Left ventricle myocardium inferior (tissue), 1 donor: Measurements from ENCODE around the gene MRPL43. TPM values are rescaled to one million over a fixed set of nuclear protein-coding genes. Genes with fewer than 3 reads are reported as not detected.

Experiments used
- DNase-seq: peaks from one replicate; pipeline ENCODE4 v3.0.0-alpha.2; 2020
- H3K27ac ChIP-seq: fragments of 200-600 bp; replicated peaks from 2 replicates; pipeline ENCODE4 v1.8.0; 2021
- H3K27me3 ChIP-seq: fragments of 200-600 bp; 2 replicates; pipeline ENCODE4 v1.8.0; 2021; ENCODE audit warnings: low read depth
- H3K36me3 ChIP-seq: fragments of 200-600 bp; 2 replicates; pipeline ENCODE4 v1.8.0; 2021
- H3K4me1 ChIP-seq: fragments of 200-600 bp; 2 replicates; pipeline ENCODE4 v1.8.0; 2021
- H3K4me3 ChIP-seq: fragments of 200-600 bp; 2 replicates; pipeline ENCODE4 v1.8.0; 2021; ENCODE audit warnings: mild to moderate bottlenecking, moderate library complexity
- H3K9me3 ChIP-seq: fragments of 200-600 bp; replicated peaks from 2 replicates; pipeline ENCODE4 v1.8.0; 2021
- intact Hi-C: fragments of 100-400 bp; cut with micrococcal nuclease; formaldehyde crosslinking; loops from one replicate; pipeline ENCODE4 v1.11.0; 2022
- total RNA-seq: library from RNA; stranded (reverse); fragmentation: NEBNext Ultra II Directional; extraction: Animal tissue kit (Norgen Biotek cat#: 25700); gene quantifications from one replicate; pipeline ENCODE4 v1.2.1, GENCODE V29; 2021
- TF ChIP-seq, protein P1 (sequence below): fragments of 200-600 bp; IDR thresholded peaks from 2 replicates; pipeline ENCODE4 v1.8.0; 2021; ENCODE audit warnings: antibody characterized with exemption, mild to moderate bottlenecking, borderline replicate concordance
- donor health status: DM: no; HTN: yes; CAD: no; lungs with severe emphysema.

MRPL43 gene
- total RNA-seq, 1 donor from 2014 or later = 49.7 TPM

DNA sequence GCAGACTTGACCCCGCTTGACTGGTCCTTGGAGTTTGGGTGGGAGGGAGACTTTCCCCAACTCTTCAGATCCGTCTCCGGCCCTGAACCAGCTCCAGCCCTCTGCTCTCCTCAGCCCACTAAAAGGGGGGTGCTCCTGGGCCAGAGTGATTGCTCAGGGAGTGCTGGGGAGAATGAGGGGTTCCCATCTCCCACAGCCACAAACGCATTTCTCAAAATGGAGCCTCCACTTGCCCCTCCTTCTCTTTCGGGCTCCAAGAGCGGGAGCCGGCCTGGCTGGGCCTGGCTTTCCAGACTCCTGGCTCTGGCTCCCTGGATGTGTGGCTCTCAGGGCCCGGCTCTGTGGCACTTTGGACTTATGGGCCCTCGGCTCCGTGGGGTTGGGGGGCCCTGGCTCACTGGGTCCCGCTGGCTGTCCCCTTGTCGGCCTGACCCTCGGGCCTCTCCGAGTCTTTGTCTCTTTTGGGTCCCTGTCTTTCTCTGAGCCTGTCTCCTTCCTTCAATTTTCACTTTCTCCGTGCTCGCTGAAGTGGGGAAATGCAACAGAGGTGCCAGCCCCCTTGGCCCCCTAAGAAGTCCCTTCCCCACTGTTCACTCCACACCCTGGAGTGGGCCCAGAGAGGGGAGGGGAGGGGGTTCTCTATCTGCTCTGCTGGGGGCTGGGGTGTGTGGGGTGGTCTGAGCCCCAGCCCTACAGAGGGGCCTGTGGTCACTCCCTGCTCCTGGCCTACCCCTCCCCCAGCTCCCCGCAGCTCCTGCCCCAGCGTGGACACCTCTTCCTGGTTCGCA lies 13.0 kb upstream of the MRPL43 start:
- H3K36me3 ChIP-seq = peaks cover 28% of the 10 kb centered on the region
- no peaks in the 10 kb centered on the region for H3K27me3 ChIP-seq
- peaks cover 89% of the 10 kb centered on the region for H3K4me1 ChIP-seq
- H3K27ac ChIP-seq = peak overlapping the region; percentile 100
- H3K4me3 ChIP-seq = peak overlapping the region; percentile 96
- H3K9me3 ChIP-seq = no peaks in the 10 kb centered on the region
- DNase-seq = no peak
- intact Hi-C loops = no loop called here
- TF ChIP-seq, protein P1, sequence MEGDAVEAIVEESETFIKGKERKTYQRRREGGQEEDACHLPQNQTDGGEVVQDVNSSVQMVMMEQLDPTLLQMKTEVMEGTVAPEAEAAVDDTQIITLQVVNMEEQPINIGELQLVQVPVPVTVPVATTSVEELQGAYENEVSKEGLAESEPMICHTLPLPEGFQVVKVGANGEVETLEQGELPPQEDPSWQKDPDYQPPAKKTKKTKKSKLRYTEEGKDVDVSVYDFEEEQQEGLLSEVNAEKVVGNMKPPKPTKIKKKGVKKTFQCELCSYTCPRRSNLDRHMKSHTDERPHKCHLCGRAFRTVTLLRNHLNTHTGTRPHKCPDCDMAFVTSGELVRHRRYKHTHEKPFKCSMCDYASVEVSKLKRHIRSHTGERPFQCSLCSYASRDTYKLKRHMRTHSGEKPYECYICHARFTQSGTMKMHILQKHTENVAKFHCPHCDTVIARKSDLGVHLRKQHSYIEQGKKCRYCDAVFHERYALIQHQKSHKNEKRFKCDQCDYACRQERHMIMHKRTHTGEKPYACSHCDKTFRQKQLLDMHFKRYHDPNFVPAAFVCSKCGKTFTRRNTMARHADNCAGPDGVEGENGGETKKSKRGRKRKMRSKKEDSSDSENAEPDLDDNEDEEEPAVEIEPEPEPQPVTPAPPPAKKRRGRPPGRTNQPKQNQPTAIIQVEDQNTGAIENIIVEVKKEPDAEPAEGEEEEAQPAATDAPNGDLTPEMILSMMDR = no peak

DNA sequence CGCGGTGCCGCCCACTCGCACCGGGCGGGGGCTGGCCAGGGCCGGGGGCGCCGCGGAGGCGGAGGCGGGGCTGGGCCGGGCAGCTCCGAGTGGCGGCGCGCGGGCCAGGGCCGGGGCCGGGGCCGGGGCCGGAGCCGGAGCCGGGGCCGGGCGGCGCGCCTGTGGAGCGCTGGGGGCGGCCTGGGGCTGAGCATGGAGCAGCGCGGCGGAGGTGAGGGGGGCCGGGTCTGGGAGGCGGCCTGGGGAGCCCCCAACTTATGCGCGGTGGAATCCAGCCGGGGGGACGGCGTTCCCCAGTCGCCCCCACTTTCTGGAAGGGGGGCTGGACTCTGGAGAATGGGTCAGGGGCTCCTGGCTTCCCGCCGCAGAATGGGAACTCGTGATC lies 12.4 kb upstream of the MRPL43 start, which contains the start of gene LZTS2:
Gene LZTS2, plus strand, starts transcription at position 67 of the 385 bp plus-strand sequence. CDS start 2,731 bp downstream, outside the sequence.
- TF ChIP-seq, protein P1 = no peak
- no peaks in the 10 kb centered on the region for H3K27me3 ChIP-seq

DNA sequence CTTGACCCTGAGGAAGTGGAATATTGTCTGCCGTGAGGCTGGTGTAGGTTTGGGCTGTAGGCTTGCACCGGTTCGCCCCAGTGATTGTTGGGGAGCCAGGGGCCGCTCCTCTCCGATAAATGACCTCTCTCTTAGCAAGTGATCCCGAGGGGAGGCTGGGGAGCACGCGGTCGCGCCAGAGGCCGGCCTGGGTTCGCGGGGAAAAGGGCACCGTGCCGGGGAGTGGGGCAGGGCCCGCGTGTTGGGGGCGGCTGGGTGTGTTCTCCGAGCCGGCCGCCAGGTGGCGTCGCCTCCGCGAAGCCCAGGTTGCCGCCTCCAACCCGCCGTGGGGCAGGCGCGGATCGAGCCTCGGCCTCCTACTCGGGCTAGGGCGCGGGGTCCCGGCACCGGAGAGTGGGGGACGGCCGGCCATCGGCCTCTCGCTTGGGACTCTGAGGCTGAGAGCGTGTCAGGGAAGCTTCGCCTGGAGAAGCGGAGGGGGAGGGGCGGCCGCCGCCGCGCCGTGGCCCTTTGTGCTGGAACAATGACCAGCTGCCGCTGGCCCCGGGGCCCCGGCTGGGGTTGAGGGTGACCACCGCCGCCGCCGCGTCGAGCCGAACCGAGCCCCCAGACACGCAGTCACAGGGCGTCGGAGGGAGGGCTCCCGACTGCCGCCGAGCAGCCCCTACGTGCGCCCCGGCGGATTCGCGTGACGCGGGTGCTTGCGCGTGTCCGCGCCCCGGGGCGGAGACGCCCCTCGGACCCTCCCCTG lies 11.9 kb upstream of the MRPL43 start:
- Histone ChIP-seq H3K4me3 (peak overlapping the region; percentile 96), H3K4me1 (peaks cover 77% of the 10 kb centered on the region), H3K36me3 (peaks cover 18% of the 10 kb centered on the region), H3K27ac (peak overlapping the region; percentile 100), H3K27me3 (no peaks in the 10 kb centered on the region), H3K9me3 (no peaks in the 10 kb centered on the region)
- TF ChIP-seq, protein P1 = peak; percentile 99
- DNase-seq = peak; percentile 84
- intact Hi-C loops = no loop called here

More for the DNA sequence above, 12.4 kb upstream of the MRPL43 start, which contains the start of gene LZTS2:
- intact Hi-C loops = no loop called here
- peak within 1 kb of the TSS; percentile 96 for H3K4me3 ChIP-seq
- peaks cover 22% of the 10 kb centered on the region for H3K36me3 ChIP-seq
- peaks cover 83% of the 10 kb centered on the region for H3K4me1 ChIP-seq
- no peaks in the 10 kb centered on the region for H3K9me3 ChIP-seq
- peak within 1 kb of the TSS; percentile 100 for H3K27ac ChIP-seq
- DNase-seq = no peak

DNA sequence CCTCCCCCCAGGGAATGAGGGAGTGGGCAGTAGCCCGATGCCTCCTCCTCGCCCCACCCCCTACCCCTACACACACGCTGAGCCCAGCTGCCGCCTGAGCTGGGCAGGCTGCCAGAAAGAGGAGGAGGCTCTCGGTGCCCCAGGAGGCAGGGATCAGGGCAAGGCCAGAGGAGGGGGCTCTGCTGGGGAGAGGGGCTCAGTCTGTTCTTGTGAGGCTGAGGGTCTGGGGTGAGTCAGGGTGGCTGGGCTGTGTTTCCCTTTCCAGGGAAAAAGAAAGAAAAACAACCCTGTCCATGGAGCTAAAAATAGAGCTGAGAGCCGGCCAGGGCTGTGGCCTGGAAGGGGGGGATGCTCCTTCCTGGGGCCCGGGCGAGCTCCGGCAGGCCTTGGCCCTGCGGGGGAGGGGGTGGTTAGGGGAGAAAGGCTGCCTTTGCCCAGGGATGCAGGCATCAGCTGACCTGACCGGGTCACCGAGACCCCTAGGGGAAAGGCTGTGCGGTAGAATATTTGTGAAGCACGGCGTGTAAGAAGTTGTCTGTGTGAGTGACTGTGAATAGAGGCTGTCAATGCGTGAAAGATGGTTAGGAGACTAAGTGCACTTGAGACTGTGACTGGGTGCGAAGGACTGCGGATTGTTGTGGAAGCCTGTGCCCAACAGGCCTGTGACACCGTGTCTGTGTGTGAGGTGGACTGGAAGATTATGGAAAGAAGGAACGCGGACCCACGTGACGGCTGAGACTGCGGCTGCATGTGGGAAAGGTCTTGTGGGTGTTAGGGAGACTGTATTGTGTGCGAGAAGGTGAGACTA lies 11.1 kb upstream of the MRPL43 start:
- intact Hi-C loops = no loop called here
- TF ChIP-seq, protein P1 = no peak
- Histone ChIP-seq H3K27ac (peak overlapping the region; percentile 100), H3K9me3 (no peaks in the 10 kb centered on the region), H3K27me3 (no peaks in the 10 kb centered on the region), H3K4me1 (peaks cover 69% of the 10 kb centered on the region), H3K4me3 (peak overlapping the region; percentile 96), H3K36me3 (peaks cover 18% of the 10 kb centered on the region)
- DNase-seq = peak; percentile 84
